GM21381 (cell line): ENCODE measurements around the gene HASPIN.
"Not testable (repeated sequence)": the region's sequence is repeated elsewhere in the genome, so short reads cannot be mapped to it uniquely, and the experiment has no call there.

Experiments
- ATAC-seq: cut with Tn5 transposase; IDR thresholded peaks from one replicate; pipeline ENCODE4 v1.9.1; 2021; ENCODE audit warnings: mild to moderate bottlenecking, moderate library complexity; ENCODE audit not compliant: unreplicated experiment

The HASPIN gene

GRCh38 chr17:3695723-3696411 lies 27.8 kb upstream of the HASPIN start, which contains the start of gene P2RX5:
Gene P2RX5, minus strand, starts transcription at chr17:3696155. Its CDS starts 150 bp downstream, at chr17:3696005.
- ATAC-seq, result no peak

GRCh38 chr17:3697103-3697476 lies 26.6 kb upstream of the HASPIN start:
- no peak for ATAC-seq

- ATAC-seq, result no peak
Measured at GRCh38 chr17:3698139-3698538, 25.6 kb upstream of the HASPIN start.

GRCh38 chr17:3699951-3700350 lies 23.8 kb upstream of the HASPIN start:
- ATAC-seq, result no peak

GRCh38 chr17:3702041-3702539 lies 21.6 kb upstream of the HASPIN start:
- not testable (repeated sequence) for ATAC-seq

- ATAC-seq, result no peak
Measured at GRCh38 chr17:3704931-3705717, 18.6 kb upstream of the HASPIN start.

- ATAC-seq, result not testable (repeated sequence)
Measured at GRCh38 chr17:3705718-3705984, 18.1 kb upstream of the HASPIN start.

- ATAC-seq, result no peak
Measured at GRCh38 chr17:3708366-3708765, 15.3 kb upstream of the HASPIN start.

GRCh38 chr17:3710951-3711383 lies 12.7 kb upstream of the HASPIN start:
- ATAC-seq, result peak; percentile 88

GRCh38 chr17:3712811-3713463 lies 10.8 kb upstream of the HASPIN start:
- ATAC-seq, result no peak

GRCh38 chr17:3715296-3715695 lies 8.4 kb upstream of the HASPIN start:
- no peak for ATAC-seq

- no peak for ATAC-seq
Measured at GRCh38 chr17:3718201-3718600, 5.5 kb upstream of the HASPIN start.

- no peak for ATAC-seq
Measured at GRCh38 chr17:3719265-3719664, 4.4 kb upstream of the HASPIN start.

- no peak for ATAC-seq
Measured at GRCh38 chr17:3722716-3723115, 987 bp upstream of the HASPIN start.

- ATAC-seq, result no peak
Measured at GRCh38 chr17:3723188-3723555, 531 bp upstream of the HASPIN start.

- ATAC-seq, result no peak
Measured at GRCh38 chr17:3724378-3725077, 825 bp downstream of the HASPIN start.

GRCh38 chr17:3727041-3727440 lies 3.3 kb downstream of the HASPIN start:
- ATAC-seq, result no peak

GRCh38 chr17:3728099-3728498 lies 4.4 kb downstream of the HASPIN start:
- not testable (repeated sequence) for ATAC-seq

GRCh38 chr17:3729881-3730280 lies 6.2 kb downstream of the HASPIN start:
- no peak for ATAC-seq

GRCh38 chr17:3730881-3731429 lies 7.3 kb downstream of the HASPIN start:
- ATAC-seq, result no peak

- ATAC-seq, result no peak
Measured at GRCh38 chr17:3732210-3732621, 8.5 kb downstream of the HASPIN start.
